OCI-LY1 (cell line): Measurements from ENCODE around the gene EIF2S2.
"Not testable (repeated sequence)": the region's sequence is repeated elsewhere in the genome, so short reads cannot be mapped to it uniquely, and the experiment has no call there.

Experiments
- EZH2 ChIP-seq: fragments of 200-600 bp; sonication (generic), shearing (Covaris generic); IDR thresholded peaks from 2 replicates; pipeline ENCODE4 v1.8.0; 2017; ENCODE audit warnings: borderline replicate concordance, mixed run types, mild to moderate bottlenecking, antibody characterized with exemption, low read length, moderate library complexity, mixed read lengths
- TF ChIP-seq, protein P1 (sequence below): fragments of 200-600 bp; sonication (generic), shearing (Covaris generic); IDR thresholded peaks from 2 replicates; pipeline ENCODE4 v1.5.1; 2017; ENCODE audit warnings: mild to moderate bottlenecking, antibody characterized with exemption, low read length, moderate library complexity, mixed read lengths

DNA sequence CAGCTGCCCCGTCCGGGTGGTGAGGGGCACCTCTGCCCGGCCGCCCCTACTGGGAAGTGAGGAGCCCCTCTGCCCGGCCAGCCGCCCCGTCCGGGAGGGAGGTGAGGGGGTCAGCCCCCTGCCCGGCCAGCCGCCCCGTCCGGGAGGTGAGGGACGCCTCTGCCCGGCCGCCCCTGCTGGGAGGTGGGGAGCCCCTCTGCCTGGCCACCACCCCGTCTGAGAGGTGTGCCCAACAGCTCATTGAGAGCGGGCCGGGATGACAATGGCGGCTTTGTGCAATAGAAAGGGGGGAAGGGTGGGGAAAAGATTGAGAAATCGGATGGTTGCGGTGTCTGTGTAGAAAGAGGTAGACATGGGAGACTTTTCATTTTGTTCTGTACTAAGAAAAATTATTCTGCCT lies 20.9 kb upstream of the EIF2S2 start:
- TF ChIP-seq, protein P1, sequence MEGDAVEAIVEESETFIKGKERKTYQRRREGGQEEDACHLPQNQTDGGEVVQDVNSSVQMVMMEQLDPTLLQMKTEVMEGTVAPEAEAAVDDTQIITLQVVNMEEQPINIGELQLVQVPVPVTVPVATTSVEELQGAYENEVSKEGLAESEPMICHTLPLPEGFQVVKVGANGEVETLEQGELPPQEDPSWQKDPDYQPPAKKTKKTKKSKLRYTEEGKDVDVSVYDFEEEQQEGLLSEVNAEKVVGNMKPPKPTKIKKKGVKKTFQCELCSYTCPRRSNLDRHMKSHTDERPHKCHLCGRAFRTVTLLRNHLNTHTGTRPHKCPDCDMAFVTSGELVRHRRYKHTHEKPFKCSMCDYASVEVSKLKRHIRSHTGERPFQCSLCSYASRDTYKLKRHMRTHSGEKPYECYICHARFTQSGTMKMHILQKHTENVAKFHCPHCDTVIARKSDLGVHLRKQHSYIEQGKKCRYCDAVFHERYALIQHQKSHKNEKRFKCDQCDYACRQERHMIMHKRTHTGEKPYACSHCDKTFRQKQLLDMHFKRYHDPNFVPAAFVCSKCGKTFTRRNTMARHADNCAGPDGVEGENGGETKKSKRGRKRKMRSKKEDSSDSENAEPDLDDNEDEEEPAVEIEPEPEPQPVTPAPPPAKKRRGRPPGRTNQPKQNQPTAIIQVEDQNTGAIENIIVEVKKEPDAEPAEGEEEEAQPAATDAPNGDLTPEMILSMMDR = not testable (repeated sequence)
- not testable (repeated sequence) for TF ChIP-seq EZH2
